ENCODE results near the gene SPRY1.

Gene SPRY1, protein sequence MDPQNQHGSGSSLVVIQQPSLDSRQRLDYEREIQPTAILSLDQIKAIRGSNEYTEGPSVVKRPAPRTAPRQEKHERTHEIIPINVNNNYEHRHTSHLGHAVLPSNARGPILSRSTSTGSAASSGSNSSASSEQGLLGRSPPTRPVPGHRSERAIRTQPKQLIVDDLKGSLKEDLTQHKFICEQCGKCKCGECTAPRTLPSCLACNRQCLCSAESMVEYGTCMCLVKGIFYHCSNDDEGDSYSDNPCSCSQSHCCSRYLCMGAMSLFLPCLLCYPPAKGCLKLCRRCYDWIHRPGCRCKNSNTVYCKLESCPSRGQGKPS

DNA sequence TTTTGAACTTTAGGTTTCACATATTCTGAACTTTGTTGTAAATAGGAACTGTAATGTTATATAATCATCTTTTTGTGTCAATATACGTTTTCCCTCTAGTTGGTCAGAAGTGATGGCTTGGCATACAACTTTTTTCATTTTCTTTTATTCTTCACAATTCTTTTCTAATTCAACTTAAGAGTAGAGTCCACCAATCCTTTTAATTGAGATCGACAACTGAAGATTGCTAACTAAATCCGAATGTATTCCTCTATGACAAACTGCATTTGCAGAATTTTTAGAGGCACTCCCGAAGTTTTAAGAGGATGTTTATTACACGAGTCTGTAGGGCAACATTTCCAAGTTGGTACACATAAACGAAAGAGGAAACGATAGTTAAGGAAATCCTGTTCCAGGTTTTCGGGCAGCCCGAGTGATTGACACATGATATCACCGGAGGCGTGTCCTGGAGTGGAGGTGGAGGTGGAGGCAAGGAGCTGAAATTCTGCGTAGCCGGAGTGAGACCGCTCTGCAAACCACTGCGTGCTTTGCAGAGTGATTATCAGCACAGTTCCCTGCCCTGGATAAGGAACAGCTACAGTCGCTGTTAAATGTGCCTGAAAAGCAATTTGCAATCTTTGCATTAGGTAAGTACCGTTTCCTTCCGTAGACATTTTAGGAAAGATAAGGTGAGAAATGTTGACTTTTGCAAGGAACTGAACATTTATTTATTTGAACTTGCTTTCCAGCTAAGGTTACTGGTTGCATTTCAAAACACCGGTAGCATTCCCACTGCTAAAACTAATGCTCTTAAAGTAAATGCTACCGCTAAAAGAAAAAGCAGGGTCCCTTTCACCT lies at the start of gene SPRY1:
SPRY1 (plus strand) TSS at position 489 of the 837 bp plus-strand sequence. CDS start 4,797 bp downstream, outside the sequence.
- DNase-seq = peak; percentile 74

GRCh38 chr4:123346951-123347350 lies 49.6 kb upstream of the SPRY1 start:
- no peak for DNase-seq

- no peak for DNase-seq
Observed at GRCh38 chr4:123348946-123349345, 47.6 kb upstream of the SPRY1 start.

- DNase-seq = no peak
Observed at GRCh38 chr4:123349421-123350190, 47.0 kb upstream of the SPRY1 start.

GRCh38 chr4:123350191-123350544 lies 46.4 kb upstream of the SPRY1 start:
- DNase-seq = no peak

GRCh38 chr4:123350726-123351125 lies 45.9 kb upstream of the SPRY1 start:
- no peak for DNase-seq

DNA sequence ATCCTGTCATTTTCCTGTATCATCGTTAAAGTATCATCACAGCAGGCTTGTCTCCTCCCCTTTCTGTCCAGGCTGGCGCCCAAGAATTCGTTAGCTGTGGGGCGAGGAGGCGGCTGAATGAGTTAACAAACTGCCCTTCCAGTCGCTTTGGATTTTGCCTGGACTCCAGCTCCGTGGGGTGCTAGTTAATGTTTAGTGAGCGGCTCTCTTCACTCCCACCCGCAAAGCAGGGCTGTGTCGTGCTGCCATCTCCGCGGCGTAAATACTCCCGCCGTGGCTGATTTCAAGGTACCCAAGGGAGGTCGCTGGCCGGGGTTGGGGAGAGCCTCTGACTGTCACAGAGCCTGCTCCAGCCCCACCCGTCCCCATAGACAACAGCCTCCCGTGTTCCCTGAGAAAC lies 44.9 kb upstream of the SPRY1 start:
- DNase-seq = no peak

DNA sequence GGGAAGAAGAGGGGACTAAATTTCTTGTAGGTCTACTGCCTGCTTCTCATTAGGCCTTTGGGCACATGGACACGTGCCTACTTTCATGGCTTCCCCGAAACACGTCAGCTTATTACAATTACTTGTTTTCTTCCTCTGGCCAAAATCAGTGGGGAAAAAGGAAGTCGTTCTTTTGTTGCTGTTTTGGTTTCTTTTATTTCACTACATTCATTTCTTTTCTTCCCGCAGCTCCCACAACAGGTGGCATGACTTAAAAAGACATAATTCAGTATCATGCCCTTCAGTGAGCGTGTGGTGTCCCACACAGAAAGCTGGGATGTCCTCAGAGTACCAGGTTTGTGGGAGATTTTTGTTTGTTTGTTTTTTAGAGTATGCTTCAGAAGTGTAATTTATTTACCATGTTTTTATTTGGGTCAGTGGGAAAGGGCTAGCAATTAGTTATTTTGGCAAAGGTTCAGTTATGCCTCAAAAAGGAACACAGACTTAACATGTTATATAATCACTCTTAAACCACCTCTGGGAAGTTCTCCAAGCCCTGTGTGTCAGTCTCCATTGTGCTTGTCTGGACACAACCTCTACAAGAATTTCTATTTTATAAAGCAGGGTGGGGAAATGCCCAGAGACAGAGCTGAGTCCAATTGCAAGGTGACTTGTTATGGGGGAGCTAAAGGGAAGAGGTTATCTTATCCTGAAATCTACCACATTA lies 44.2 kb upstream of the SPRY1 start:
- DNase-seq = no peak

GRCh38 chr4:123352966-123353365 lies 43.6 kb upstream of the SPRY1 start:
- DNase-seq = no peak

DNA sequence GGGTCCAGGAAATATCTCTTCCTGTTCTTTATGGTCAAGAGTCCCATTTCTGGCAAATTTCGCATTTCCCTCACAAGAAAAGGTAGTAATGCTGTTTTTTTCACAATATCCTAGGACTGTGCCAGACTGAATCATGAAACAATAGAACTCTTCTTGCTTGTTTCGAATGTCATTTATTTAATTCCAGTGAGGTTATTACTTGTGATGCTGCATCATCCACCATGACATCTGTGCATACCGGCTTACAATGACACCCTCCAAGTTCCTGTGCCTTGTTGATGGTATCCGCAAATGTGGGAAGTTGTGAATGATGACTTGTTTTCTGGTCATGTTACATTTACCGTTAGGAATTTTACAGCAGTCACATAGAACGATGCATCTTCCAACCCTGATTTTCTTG lies 42.9 kb upstream of the SPRY1 start:
- no peak for DNase-seq

GRCh38 chr4:123354701-123355100 lies 41.9 kb upstream of the SPRY1 start:
- no peak for DNase-seq

DNA sequence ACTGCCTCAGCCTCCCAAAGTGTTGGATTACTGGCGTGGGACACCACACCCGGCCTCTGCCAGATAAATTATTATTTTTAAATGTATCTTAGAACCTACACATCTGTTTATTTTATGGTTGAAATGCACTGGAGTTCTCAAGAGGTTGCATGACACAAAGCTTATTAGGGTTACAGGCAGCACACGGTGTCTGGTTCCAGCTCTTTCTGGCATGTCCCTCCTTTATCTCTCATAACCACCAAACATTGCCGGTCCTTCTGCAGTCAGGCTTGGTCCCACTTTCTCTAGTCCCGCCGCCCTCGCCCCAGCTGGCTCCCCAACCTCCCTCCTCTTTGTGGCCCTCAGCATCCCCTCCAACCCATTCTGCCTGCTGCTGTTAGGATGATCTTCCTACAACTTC lies 39.7 kb upstream of the SPRY1 start:
- DNase-seq = no peak

- DNase-seq = no peak
Observed at GRCh38 chr4:123359449-123360315, 36.9 kb upstream of the SPRY1 start.

DNA sequence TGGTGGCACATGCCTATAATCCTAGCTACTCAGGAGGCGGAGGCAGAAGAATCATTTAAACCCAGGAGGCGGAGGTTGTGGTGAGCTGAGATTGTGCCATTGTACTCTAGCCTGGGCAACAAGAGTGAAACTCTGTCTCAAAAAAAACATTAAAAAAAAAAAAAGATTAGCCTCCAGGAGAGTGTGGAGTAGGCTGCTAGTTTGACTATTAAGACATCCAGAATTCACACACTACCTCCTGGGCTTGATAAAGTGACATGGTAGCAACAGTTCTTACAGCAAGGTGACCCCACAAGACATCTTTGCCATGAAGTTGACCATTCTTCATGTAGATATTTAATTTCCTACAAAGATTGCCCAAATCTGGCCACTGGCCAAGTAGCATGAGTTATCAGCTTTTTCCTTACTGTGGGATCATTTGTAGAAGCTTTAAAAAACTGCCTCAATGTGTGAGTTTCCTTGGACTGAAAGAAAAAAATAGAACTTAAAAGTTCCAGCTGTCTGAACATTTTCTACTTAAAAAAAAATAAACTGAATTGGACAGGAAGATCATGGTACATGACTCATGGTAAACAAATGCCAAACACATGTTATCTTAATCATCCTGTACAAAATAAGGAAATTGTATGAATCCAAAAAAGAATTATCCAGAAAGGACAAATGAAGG lies 35.3 kb upstream of the SPRY1 start:
- DNase-seq = no peak

GRCh38 chr4:123362103-123362502 lies 34.5 kb upstream of the SPRY1 start:
- DNase-seq = no peak

GRCh38 chr4:123363729-123364128 lies 32.9 kb upstream of the SPRY1 start:
- no peak for DNase-seq

GRCh38 chr4:123364906-123365305 lies 31.7 kb upstream of the SPRY1 start:
- no peak for DNase-seq

- no peak for DNase-seq
Observed at GRCh38 chr4:123365412-123365811, 31.2 kb upstream of the SPRY1 start.

DNA sequence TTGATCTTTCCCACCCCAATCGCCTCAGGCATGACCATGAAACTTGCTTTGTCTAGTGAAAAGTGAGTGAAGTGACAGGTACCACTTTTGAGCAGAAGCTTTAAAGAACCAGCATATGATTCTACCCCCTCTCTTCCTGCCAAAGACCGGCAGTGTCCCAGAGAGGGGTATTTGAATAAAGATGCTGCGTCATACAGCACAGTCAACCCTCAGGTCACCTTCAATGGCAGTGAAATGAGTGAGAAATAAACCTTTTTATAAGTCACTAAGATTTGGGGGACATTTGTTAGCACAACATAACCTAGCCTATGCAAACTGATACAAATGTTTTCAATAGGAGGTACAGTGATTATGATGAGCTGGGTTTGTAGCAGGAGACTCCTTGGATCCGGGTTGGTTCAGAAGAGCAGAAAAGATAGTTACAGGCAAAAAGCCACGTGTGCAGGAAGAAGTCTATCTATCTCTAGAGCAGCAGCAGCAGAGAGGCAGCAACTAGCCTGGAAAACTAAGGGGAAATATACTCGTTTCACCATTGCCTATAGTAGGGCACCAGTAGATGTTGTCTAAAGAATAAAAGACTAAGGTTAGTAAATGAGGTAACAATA lies 30.3 kb upstream of the SPRY1 start:
- DNase-seq = no peak

- no peak for DNase-seq
Observed at GRCh38 chr4:123378794-123379193, 17.8 kb upstream of the SPRY1 start.

DNA sequence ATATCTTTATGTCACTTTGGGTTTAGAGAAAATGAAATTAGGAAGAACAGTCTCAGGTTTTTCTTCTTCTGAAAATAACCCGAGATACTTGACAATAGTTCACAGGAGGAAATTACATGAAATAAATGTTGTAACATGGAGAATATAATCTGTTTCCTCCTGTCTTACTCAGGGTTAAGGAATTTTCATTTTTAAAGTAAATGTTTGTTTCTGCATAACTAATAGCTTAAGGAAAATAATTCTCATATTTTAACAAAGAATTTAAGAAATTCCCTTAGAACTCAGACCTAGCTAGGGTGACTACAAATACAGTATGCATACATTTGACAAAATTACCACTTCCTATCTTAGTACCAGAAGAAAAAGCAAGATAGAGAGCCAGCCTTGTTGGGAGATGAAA lies 17.2 kb upstream of the SPRY1 start:
- DNase-seq = no peak

All from activated naive CD4-positive, alpha-beta T cell treated with Interleukin-2 at 50 U/mL for 16 hours (primary cell).